Activated CD4-positive, alpha-beta T cell treated with anti-CD3 and anti-CD28 coated beads for 36 hours (primary cell): ENCODE data around the gene GZF1. TPM values are rescaled to one million over a fixed set of nuclear protein-coding genes. Genes with fewer than 3 reads are reported as not detected.
A peak's percentile ranks its signal among the peaks of the same experiment; 100 is the strongest.

Source experiments
- ATAC-seq: fragments of 200-7000 bp; cut with Tn5 transposase; one replicate; pipeline ENCODE4 v1.10.0; 2021; ENCODE audit warnings: mild to moderate bottlenecking, moderate library complexity
- CTCF ChIA-PET: fragments of 350-600 bp; sonication (Branson Sonifier 250); formaldehyde crosslinking; loops from one replicate; lab custom pipeline; 2021; ENCODE audit warnings: antibody characterized with exemption; lab: Charles Lee
- POLR2A ChIA-PET: fragments of 350-600 bp; sonication (Branson Sonifier 250); formaldehyde crosslinking; loops from one replicate; lab custom pipeline; 2021; ENCODE audit warnings: antibody characterized with exemption, inconsistent platforms; lab: Charles Lee
- DNase-seq: peaks from one replicate; pipeline ENCODE4 v3.0.0-alpha.2; 2020
- H3K27ac Mint-ChIP-seq: one replicate; pipeline ENCODE4 v1.8.0; 2021; ENCODE audit warnings: mixed read lengths
- H3K27me3 Mint-ChIP-seq: one replicate; pipeline ENCODE4 v1.8.0; 2021; ENCODE audit warnings: mixed read lengths
- H3K36me3 Mint-ChIP-seq: one replicate; pipeline ENCODE4 v1.8.0; 2021; ENCODE audit warnings: low read depth, mixed read lengths
- H3K4me1 Mint-ChIP-seq: one replicate; pipeline ENCODE4 v1.8.0; 2021; ENCODE audit warnings: mixed read lengths
- H3K4me3 Mint-ChIP-seq: one replicate; pipeline ENCODE4 v1.8.0; 2021; ENCODE audit warnings: mild to moderate bottlenecking, moderate library complexity, mixed read lengths
- H3K9me3 Mint-ChIP-seq: one replicate; pipeline ENCODE4 v1.8.0; 2021; ENCODE audit warnings: low read depth, mixed read lengths
- intact Hi-C, 2 experiments: fragments of 100-400 bp; cut with DNase I in 1 of 2; cut with micrococcal nuclease in 1 of 2; formaldehyde crosslinking; loops; one replicate each; pipeline versions ENCODE4 v1.14.2 to v1.15.1; 2022 to 2024; cut with DNase I, micrococcal nuclease
- total RNA-seq, 2 experiments: library from RNA; stranded (reverse); gene quantifications; one replicate each; pipeline ENCODE4 v1.2.3, GENCODE V29; 2021

The GZF1 gene
- total RNA-seq, 2 experiments from 2014 or later, result 6.9 to 8.9 TPM

DNA sequence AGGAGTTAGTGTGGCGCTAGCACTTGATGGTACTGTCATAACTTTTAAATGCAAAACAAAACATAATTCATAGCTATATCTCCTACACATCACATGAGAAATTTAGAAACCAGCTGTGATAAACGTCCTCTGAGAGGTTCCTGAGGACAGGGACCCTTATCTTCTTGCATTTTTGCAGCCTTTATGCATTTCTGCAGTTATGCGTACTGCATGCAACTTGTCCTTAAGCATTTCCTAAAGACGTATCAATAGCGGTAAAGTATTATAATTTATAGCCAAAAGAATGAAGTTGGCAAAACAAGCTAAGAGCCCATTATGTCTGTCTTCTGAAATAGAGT, 57.6 kb downstream of the GZF1 start:
- Mint-ChIP-seq H3K27ac (peak overlapping the region; percentile 83), H3K9me3 (no peaks in the 10 kb centered on the region), H3K4me3 (peak overlapping the region; percentile 86), H3K36me3 (no peaks in the 10 kb centered on the region), H3K4me1 (peaks cover 33% of the 10 kb centered on the region), H3K27me3 (peaks cover 4% of the 10 kb centered on the region)
- ChIA-PET POLR2A (interaction anchor here (0.8 to 1.2 kb wide), 2 partner anchors 53 to 70 kb away, joined by 4 to 5 read pairs; no protein-coding TSS in a partner anchor), CTCF (interaction anchor here (0.8 to 4.2 kb wide), 7 partner anchors 9 to 189 kb away, joined by 3 to 20 read pairs (median 5); partner anchors contain the start of gene NXT1)
- intact Hi-C loops, result loop anchor here in 1 of 2 experiments (1.0 kb wide), 1 partner anchor 19 kb away; no protein-coding TSS in a partner anchor
- ATAC-seq, result no peak
- DNase-seq, result no peak

DNA sequence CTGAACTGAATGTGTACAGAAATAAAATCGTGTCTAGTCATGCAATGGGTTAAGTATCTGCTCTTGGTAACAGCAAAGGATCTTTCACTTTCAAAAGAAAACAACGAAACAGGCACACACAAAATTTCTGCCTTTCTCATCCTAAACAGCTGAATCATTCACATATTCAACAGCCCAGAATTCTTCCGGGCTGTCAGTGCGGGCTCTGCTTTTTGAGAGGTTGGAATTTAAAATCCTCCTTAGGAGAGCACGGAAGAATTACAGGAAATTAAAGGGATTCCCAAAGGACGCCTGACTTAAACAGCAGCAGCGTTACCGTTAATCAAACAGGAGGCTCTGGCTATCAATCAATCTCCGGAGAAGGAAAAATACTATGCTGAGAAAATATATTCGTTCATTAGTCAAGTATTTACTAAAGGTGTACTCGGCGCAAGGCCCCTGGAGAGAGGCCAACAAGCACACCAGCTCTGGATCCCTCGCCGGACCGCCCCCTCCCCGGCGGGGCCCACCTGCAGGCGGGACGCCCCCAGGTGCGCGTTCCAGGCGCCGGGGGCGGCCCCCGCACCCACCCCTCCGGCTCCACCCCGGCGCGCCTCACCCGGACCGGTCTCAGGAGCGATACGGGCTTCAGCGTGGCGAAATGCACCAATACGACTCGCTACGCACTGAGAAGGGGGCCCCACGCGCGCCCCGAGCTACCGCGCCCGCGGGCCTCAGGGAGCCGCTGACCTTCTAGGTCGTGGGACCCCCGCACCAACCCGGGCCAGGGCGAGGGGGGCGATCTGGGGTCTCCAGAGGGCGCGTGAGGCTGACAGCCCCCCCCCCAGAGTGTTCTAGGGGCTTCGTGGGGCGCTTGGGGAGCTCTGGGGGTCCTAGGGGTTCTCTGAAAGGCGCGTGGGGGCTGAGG, 58.3 kb downstream of the GZF1 start:
- no peaks in the 10 kb centered on the region for H3K36me3 Mint-ChIP-seq
- intact Hi-C loops, result loop anchor here (1.0 to 10.0 kb wide), 6 partner anchors 20 to 275 kb away; partner anchors contain the start of gene GZF1 (in 1 of the 2)
- no peaks in the 10 kb centered on the region for H3K9me3 Mint-ChIP-seq
- peak overlapping the region; percentile 83 for H3K27ac Mint-ChIP-seq
- peaks cover 6% of the 10 kb centered on the region for H3K27me3 Mint-ChIP-seq
- CTCF ChIA-PET, result interaction anchor here (1.3 to 4.2 kb wide), 4 partner anchors 9 to 70 kb away, joined by 5 to 20 read pairs (median 7); partner anchors contain the start of gene NXT1
- POLR2A ChIA-PET, result interaction anchor here (0.8 to 1.2 kb wide), 3 partner anchors 53 to 71 kb away, joined by 3 to 5 read pairs (median 4); partner anchors contain the start of gene NXT1
- DNase-seq (peak; percentile 72), ATAC-seq (peak; percentile 34)
- peak overlapping the region; percentile 86 for H3K4me3 Mint-ChIP-seq
- peaks cover 33% of the 10 kb centered on the region for H3K4me1 Mint-ChIP-seq

DNA sequence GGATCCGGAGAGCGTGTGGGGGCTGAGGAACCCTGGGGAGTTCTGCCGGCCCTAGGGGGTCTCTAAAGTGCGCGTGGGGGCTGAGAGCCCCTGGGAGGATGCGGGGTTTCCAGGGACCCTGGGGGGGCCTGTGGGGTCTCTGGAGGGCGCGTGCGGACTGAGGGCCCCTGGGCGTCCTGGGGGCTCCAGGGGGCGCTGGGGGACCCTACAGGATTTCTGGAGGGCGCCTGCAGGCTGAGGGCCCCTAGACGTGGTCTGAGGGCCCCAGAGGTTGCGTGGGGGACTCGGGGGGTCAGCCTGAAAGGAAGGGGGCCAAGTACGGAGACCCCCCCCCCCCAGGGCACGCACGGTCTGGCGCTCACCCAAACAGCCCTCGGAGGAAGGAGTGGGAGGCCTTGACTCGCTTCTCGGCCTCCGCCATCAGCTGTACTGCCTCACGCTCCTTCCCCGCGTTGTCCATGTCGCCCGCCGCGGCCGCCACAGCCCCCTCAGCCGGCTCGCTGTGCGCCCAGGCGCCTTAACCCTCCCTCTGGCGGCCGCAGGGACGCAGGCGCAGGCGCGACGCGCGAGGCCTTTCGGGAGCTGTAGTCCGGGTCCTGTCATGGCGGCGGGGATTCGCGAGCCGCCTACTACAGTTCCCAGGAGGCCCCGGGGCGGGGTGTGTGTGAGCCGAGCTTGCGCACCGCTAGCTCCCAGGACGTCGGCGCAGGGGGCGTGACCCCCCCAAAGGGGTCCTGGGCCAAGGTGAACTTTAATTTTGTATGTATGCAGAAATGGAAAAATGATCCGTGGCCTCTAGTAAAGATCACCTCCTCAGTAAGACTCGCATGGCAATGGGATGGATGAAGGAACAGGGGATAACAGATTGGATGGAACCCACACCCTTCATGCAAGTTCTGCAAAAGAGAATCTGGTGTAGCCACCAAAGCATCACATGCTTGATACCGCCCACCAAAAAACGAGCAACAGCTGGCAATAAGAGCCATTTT, 59.3 kb downstream of the GZF1 start, which contains the start of gene NAPB:
TSS of gene NAPB (minus strand) at position 546 of the 989 bp plus-strand sequence. CDS start at position 460, 86 bp downstream.
- peaks cover 26% of the 10 kb centered on the region for H3K4me1 Mint-ChIP-seq
- intact Hi-C loops, result loop anchor here (1.0 to 10.0 kb wide), 8 partner anchors 25 to 276 kb away; partner anchors contain the start of genes GZF1 (in 1 of the 2) and NXT1 (in 1 of the 2)
- DNase-seq (peak; percentile 96), ATAC-seq (peak; percentile 99)
- peak within 1 kb of the TSS; percentile 86 for H3K4me3 Mint-ChIP-seq
- H3K9me3 Mint-ChIP-seq, result no peaks in the 10 kb centered on the region
- CTCF ChIA-PET, result interaction anchor here (0.6 to 2.9 kb wide), 9 partner anchors 10 to 72 kb away, joined by 3 to 9 read pairs (median 4); no protein-coding TSS in a partner anchor
- peaks cover 8% of the 10 kb centered on the region for H3K27me3 Mint-ChIP-seq
- POLR2A ChIA-PET, result interaction anchor here (0.5 to 1.3 kb wide), 8 partner anchors 22 to 1509 kb away, joined by 3 to 15 read pairs (median 4); partner anchors contain the start of gene NXT1
- H3K36me3 Mint-ChIP-seq, result no peaks in the 10 kb centered on the region
- H3K27ac Mint-ChIP-seq, result peak within 1 kb of the TSS; percentile 60

Other genes with a start within 250 kb of the GZF1 start
- gene NXT1, start 11.4 kb upstream of the GZF1 start, total RNA-seq, result 10 to 100 TPM; 34.4 to 35.5 TPM
- gene NAPB, start 59.3 kb downstream of the GZF1 start, total RNA-seq, result 1 to 10 TPM; 6.1 to 8.1 TPM
- not detected for gene CSTL1, start 77.5 kb downstream of the GZF1 start, total RNA-seq
- gene CST11, start 90.7 kb downstream of the GZF1 start, total RNA-seq, result not detected
- gene CST8, start 128.9 kb downstream of the GZF1 start, total RNA-seq, result not detected
- gene CST9L, start 206.3 kb downstream of the GZF1 start, total RNA-seq, result not detected
- gene CST9, start 243.7 kb downstream of the GZF1 start, total RNA-seq, result not detected